H9 (cell line): ENCODE data around the gene LRMDA. TPM values are rescaled to one million over a fixed set of nuclear protein-coding genes. Genes with fewer than 3 reads are reported as not detected.

Experiments
- DNase-seq: peaks from one replicate; pipeline ENCODE4 v3.0.0-alpha.2; 2017
- H2AFZ ChIP-seq: one replicate; pipeline ENCODE4 v1.6.1; 2013; ENCODE audit warnings: mild to moderate bottlenecking, low read length, control low read depth, moderate library complexity
- H2AK5ac ChIP-seq: 2 replicates; pipeline ENCODE4 v1.6.1; 2013; ENCODE audit warnings: low read length, control low read depth, mixed read lengths; ENCODE audit not compliant: insufficient read length
- H2BK120ac ChIP-seq: one replicate; pipeline ENCODE4 v1.6.1; 2013; ENCODE audit warnings: low read depth, mild to moderate bottlenecking, low read length, control low read depth, inconsistent platforms; ENCODE audit not compliant: poor library complexity, severe bottlenecking
- H2BK12ac ChIP-seq: 2 replicates; pipeline ENCODE4 v1.6.1; 2013; ENCODE audit warnings: low read length, control low read depth, mixed read lengths, low read depth; ENCODE audit not compliant: insufficient read length
- H2BK15ac ChIP-seq: 2 replicates; pipeline ENCODE4 v1.6.1; 2013; ENCODE audit warnings: low read depth, low read length, control low read depth
- H2BK20ac ChIP-seq: one replicate; pipeline ENCODE4 v1.6.1; 2013; ENCODE audit warnings: low read depth, mild to moderate bottlenecking, low read length, control low read depth, inconsistent platforms; ENCODE audit not compliant: poor library complexity, severe bottlenecking
- H2BK5ac ChIP-seq: 2 replicates; pipeline ENCODE4 v1.6.1; 2013; ENCODE audit warnings: low read length, control low read depth, mixed read lengths; ENCODE audit not compliant: insufficient read length
- H3K14ac ChIP-seq: 2 replicates; pipeline ENCODE4 v1.6.1; 2013; ENCODE audit warnings: low read length, control low read depth; ENCODE audit not compliant: insufficient read depth
- H3K18ac ChIP-seq: 2 replicates; pipeline ENCODE4 v1.6.1; 2013; ENCODE audit warnings: low read depth, mild to moderate bottlenecking, mixed read lengths, low read length, control low read depth; ENCODE audit not compliant: insufficient read length
- H3K23ac ChIP-seq: 2 replicates; pipeline ENCODE4 v1.6.1; 2013; ENCODE audit warnings: low read length, control low read depth, mixed read lengths, low read depth; ENCODE audit not compliant: insufficient read length
- H3K23me2 ChIP-seq: 2 replicates; pipeline ENCODE4 v1.6.1; 2013; ENCODE audit warnings: low read depth, mild to moderate bottlenecking, mixed read lengths, low read length, control low read depth; ENCODE audit not compliant: insufficient read length, poor library complexity, severe bottlenecking
- H3K27ac ChIP-seq: 2 replicates; pipeline ENCODE4 v1.5.1; 2013; ENCODE audit warnings: low read length, control low read depth, mixed read lengths, low read depth; ENCODE audit not compliant: insufficient read length
- H3K27me3 ChIP-seq: 2 replicates; pipeline ENCODE4 v1.6.1; 2013; ENCODE audit warnings: low read length, control low read depth, inconsistent platforms; ENCODE audit not compliant: insufficient read depth
- H3K4ac ChIP-seq: 2 replicates; pipeline ENCODE4 v1.6.1; 2013; ENCODE audit warnings: low read depth, mild to moderate bottlenecking, control low read depth, inconsistent platforms, low read length, moderate library complexity
- H3K4me1 ChIP-seq: 2 replicates; pipeline ENCODE4 v1.6.1; 2013; ENCODE audit warnings: low read length, control low read depth, inconsistent platforms; ENCODE audit not compliant: insufficient read depth
- H3K4me2 ChIP-seq: 2 replicates; pipeline ENCODE4 v1.6.1; 2013; ENCODE audit warnings: low read length, control low read depth, mixed read lengths; ENCODE audit not compliant: insufficient read length, insufficient read depth
- H3K56ac ChIP-seq: 2 replicates; pipeline ENCODE4 v1.6.1; 2013; ENCODE audit warnings: low read depth, mild to moderate bottlenecking, mixed read lengths, low read length, control low read depth; ENCODE audit not compliant: insufficient read length
- H3K79me1 ChIP-seq: 2 replicates; pipeline ENCODE4 v1.6.1; 2013; ENCODE audit warnings: low read depth, mild to moderate bottlenecking, moderate library complexity, low read length, control low read depth, inconsistent platforms; ENCODE audit not compliant: insufficient read depth, poor library complexity, severe bottlenecking
- H3K79me2 ChIP-seq: 2 replicates; pipeline ENCODE4 v1.6.1; 2013; ENCODE audit warnings: low read length, control low read depth, inconsistent platforms; ENCODE audit not compliant: insufficient read depth
- H3K9ac ChIP-seq: 2 replicates; pipeline ENCODE4 v1.6.1; 2013; ENCODE audit warnings: low read length, control low read depth, mixed read lengths; ENCODE audit not compliant: insufficient read length; ENCODE audit errors: extremely low read depth
- H3K9me3 ChIP-seq: one replicate; pipeline ENCODE4 v1.6.1; 2013; ENCODE audit warnings: low read depth, low read length, inconsistent platforms; ENCODE audit not compliant: control insufficient read depth
- H3T11ph ChIP-seq: one replicate; pipeline ENCODE4 v1.6.1; 2013; ENCODE audit warnings: mild to moderate bottlenecking, low read length, control low read depth, inconsistent platforms
- H4K20me1 ChIP-seq: one replicate; pipeline ENCODE4 v1.6.1; 2013; ENCODE audit not compliant: control insufficient read depth, insufficient read length, insufficient read depth
- H4K5ac ChIP-seq: 2 replicates; pipeline ENCODE4 v1.6.1; 2013; ENCODE audit warnings: low read depth, mild to moderate bottlenecking, mixed read lengths, low read length, control low read depth; ENCODE audit not compliant: insufficient read length
- H4K8ac ChIP-seq: replicated peaks from 2 replicates; pipeline ENCODE4 v1.6.1; 2013; ENCODE audit warnings: low read length, control low read depth, mixed read lengths, low read depth; ENCODE audit not compliant: insufficient read length
- H4K91ac ChIP-seq: 2 replicates; pipeline ENCODE4 v1.6.1; 2013; ENCODE audit warnings: low read depth, mild to moderate bottlenecking, moderate library complexity, mixed read lengths, low read length, control low read depth; ENCODE audit not compliant: insufficient read length
- H3K27ac Mint-ChIP-seq, 3 experiments: 2 replicates in 2 of 3; 3 replicates in 1 of 3; pipeline ENCODE4 v1.8.0; 2020 to 2021; ENCODE audit warnings: mixed read lengths in 3 of 3, mild to moderate bottlenecking in 1 of 3, moderate library complexity in 1 of 3
- H3K27me3 Mint-ChIP-seq: 2 replicates; pipeline ENCODE4 v1.8.0; 2021; ENCODE audit warnings: low read depth, mild to moderate bottlenecking, moderate library complexity, mixed read lengths
- H3K36me3 Mint-ChIP-seq, 3 experiments: 2 replicates in 2 of 3; 3 replicates in 1 of 3; pipeline ENCODE4 v1.8.0; 2020 to 2021; ENCODE audit warnings: low read depth in 3 of 3, mixed read lengths in 3 of 3; ENCODE audit not compliant: insufficient read depth in 1 of 3
- H3K4me1 Mint-ChIP-seq, 2 experiments: 2 replicates each; pipeline ENCODE4 v1.8.0; 2020; ENCODE audit warnings: mixed read lengths in 2 of 2
- H3K4me3 Mint-ChIP-seq, 2 experiments: 2 replicates in 1 of 2; 3 replicates in 1 of 2; pipeline ENCODE4 v1.8.0; 2020 to 2021; ENCODE audit warnings: mild to moderate bottlenecking in 2 of 2, mixed read lengths in 2 of 2, moderate library complexity in 1 of 2
- H3K9me3 Mint-ChIP-seq, 2 experiments: 2 replicates in 1 of 2; 3 replicates in 1 of 2; pipeline ENCODE4 v1.8.0; 2020; ENCODE audit warnings: mild to moderate bottlenecking in 2 of 2, mixed read lengths in 2 of 2, moderate library complexity in 1 of 2
- WGBS: extraction: QIAGEN DNeasy Blood & Tissue Kit; methylation state at CpG from one replicate; pipeline ENCODE4 v1.1.7; 2013; ENCODE audit warnings: missing lambda C conversion rate, low lambda C conversion rate, mixed read lengths; ENCODE audit not compliant: insufficient read length; ENCODE audit errors: extremely low coverage; 5-methylcytosine and 5-hydroxymethylcytosine counted together
- total RNA-seq: library from RNA; stranded (reverse); gene quantifications from 2 replicates; pipeline ENCODE4 v1.2.1, GENCODE V29; 2021
- TF ChIP-seq, protein P1 (sequence below): fragments of 200-600 bp; sonication (generic); conservative IDR thresholded peaks from 3 replicates; pipeline ENCODE4 v1.8.0; 2021; ENCODE audit warnings: antibody characterized with exemption, mild to moderate bottlenecking

The LRMDA gene
- total RNA-seq, 1 experiment from 2014 or later, result 1.8 TPM

GRCh38 chr10:75926763-75927162, 495.3 kb downstream of the LRMDA start:
- H3K36me3 Mint-ChIP-seq, result no peaks in the 10 kb centered on the region
- Histone ChIP-seq H3K27me3 (no peaks in the 10 kb centered on the region), H3T11ph (no peak overlapping the region), H3K4ac (no peak overlapping the region), H2BK20ac (no peak overlapping the region), H4K20me1 (no peaks in the 10 kb centered on the region), H2BK5ac (no peak overlapping the region), H2AK5ac (no peak overlapping the region), H3K23ac (no peak overlapping the region), H3K9me3 (no peaks in the 10 kb centered on the region), H3K4me2 (no peak overlapping the region), H2BK120ac (no peak overlapping the region), H3K79me2 (no peaks in the 10 kb centered on the region), H3K4me1 (no peaks in the 10 kb centered on the region), H3K23me2 (no peaks in the 10 kb centered on the region), H2AFZ (no peak overlapping the region), H4K8ac (no peak overlapping the region), H3K79me1 (no peaks in the 10 kb centered on the region), H3K27ac (no peak overlapping the region), H3K56ac (no peak overlapping the region), H2BK15ac (no peak overlapping the region), H3K9ac (no peak overlapping the region), H3K18ac (no peak overlapping the region), H4K5ac (no peak overlapping the region), H3K14ac (no peak overlapping the region), H2BK12ac (no peak overlapping the region), H4K91ac (no peak overlapping the region)
- TF ChIP-seq, protein P1, sequence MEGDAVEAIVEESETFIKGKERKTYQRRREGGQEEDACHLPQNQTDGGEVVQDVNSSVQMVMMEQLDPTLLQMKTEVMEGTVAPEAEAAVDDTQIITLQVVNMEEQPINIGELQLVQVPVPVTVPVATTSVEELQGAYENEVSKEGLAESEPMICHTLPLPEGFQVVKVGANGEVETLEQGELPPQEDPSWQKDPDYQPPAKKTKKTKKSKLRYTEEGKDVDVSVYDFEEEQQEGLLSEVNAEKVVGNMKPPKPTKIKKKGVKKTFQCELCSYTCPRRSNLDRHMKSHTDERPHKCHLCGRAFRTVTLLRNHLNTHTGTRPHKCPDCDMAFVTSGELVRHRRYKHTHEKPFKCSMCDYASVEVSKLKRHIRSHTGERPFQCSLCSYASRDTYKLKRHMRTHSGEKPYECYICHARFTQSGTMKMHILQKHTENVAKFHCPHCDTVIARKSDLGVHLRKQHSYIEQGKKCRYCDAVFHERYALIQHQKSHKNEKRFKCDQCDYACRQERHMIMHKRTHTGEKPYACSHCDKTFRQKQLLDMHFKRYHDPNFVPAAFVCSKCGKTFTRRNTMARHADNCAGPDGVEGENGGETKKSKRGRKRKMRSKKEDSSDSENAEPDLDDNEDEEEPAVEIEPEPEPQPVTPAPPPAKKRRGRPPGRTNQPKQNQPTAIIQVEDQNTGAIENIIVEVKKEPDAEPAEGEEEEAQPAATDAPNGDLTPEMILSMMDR, result no peak
- H3K27me3 Mint-ChIP-seq, result peaks cover 1% of the 10 kb centered on the region
- H3K4me3 Mint-ChIP-seq, result no peak overlapping the region
- no peak for DNase-seq
- WGBS, result no CpG with 5 or more reads among the region's 4 CpGs
- H3K4me1 Mint-ChIP-seq, result peaks cover 5 to 8% of the 10 kb centered on the region in 2 experiments
- H3K9me3 Mint-ChIP-seq, result no peaks in the 10 kb centered on the region
- H3K27ac Mint-ChIP-seq, result no peak overlapping the region
